HepG2 (cell line): Measurements from ENCODE around the gene SPACA4. TPM values are rescaled to one million over a fixed set of nuclear protein-coding genes. Genes with fewer than 3 reads are reported as not detected.

Source experiments
- ARNT2 ChIP-seq: sonication (generic); formaldehyde crosslinking; IDR thresholded peaks from 2 replicates; pipeline ENCODE4 v1.8.0; 2022; ENCODE audit warnings: mild to moderate bottlenecking, low read depth, missing genetic modification reagents, moderate library complexity
- GATA4 ChIP-seq: sonication (generic); IDR thresholded peaks from 2 replicates; pipeline ENCODE4 v1.6.1; 2016; ENCODE audit warnings: antibody characterized with exemption, low read depth, borderline replicate concordance
- HCFC1 ChIP-seq: fragments of 150-350 bp; IDR thresholded peaks from 2 replicates; pipeline ENCODE4 v1.6.1; 2014; ENCODE audit warnings: low read depth, low read length
- HDAC2 ChIP-seq: sonication (generic); formaldehyde crosslinking; IDR thresholded peaks from 2 replicates; pipeline ENCODE4 v1.4.0; 2020; ENCODE audit warnings: missing genetic modification reagents
- MEIS2 ChIP-seq: sonication (generic); formaldehyde crosslinking; IDR thresholded peaks from 2 replicates; pipeline ENCODE4 v1.9.0; 2021; ENCODE audit warnings: mild to moderate bottlenecking, missing genetic modification reagents
- MTERF4 ChIP-seq: sonication (generic); formaldehyde crosslinking; IDR thresholded peaks from 2 replicates; pipeline ENCODE4 v1.8.0; 2023; ENCODE audit warnings: mild to moderate bottlenecking, missing genetic modification reagents
- MYNN ChIP-seq: sonication (generic); formaldehyde crosslinking; IDR thresholded peaks from 2 replicates; pipeline ENCODE4 v1.4.0; 2020; ENCODE audit warnings: mild to moderate bottlenecking, low read depth, missing genetic modification reagents
- NR1H2 ChIP-seq: sonication (generic); formaldehyde crosslinking; IDR thresholded peaks from 2 replicates; pipeline ENCODE4 v1.8.1; 2022; ENCODE audit warnings: low read depth, missing genetic modification reagents, borderline replicate concordance
- PRDM10 ChIP-seq: sonication (generic); formaldehyde crosslinking; IDR thresholded peaks from 2 replicates; pipeline ENCODE4 v1.4.0; 2020; ENCODE audit warnings: low read depth, missing genetic modification reagents
- RBM22 ChIP-seq: fragments of 200-400 bp; formaldehyde crosslinking; optimal IDR thresholded peaks from 2 replicates; pipeline ENCODE3; 2017; ENCODE audit warnings: mild to moderate bottlenecking, low read length, moderate library complexity
- TBP ChIP-seq: sonication (generic); formaldehyde crosslinking; IDR thresholded peaks from 2 replicates; pipeline ENCODE4 v1.5.0; 2020; ENCODE audit warnings: missing genetic modification reagents
- ZBTB33 ChIP-seq: sonication (generic); formaldehyde crosslinking; IDR thresholded peaks from 2 replicates; pipeline ENCODE4 v1.4.0; 2020; ENCODE audit warnings: missing genetic modification reagents
- ZNF136 ChIP-seq: sonication (generic); formaldehyde crosslinking; IDR thresholded peaks from 2 replicates; pipeline ENCODE4 v1.8.1; 2022; ENCODE audit warnings: low read depth, mild to moderate bottlenecking, moderate library complexity, missing genetic modification reagents
- ZNF205 ChIP-seq: IDR thresholded peaks from 2 replicates; pipeline ENCODE4 v1.6.1; 2018; ENCODE audit warnings: missing biosample characterization, missing genetic modification reagents
- ZNF232 ChIP-seq: sonication (generic); formaldehyde crosslinking; IDR thresholded peaks from 2 replicates; pipeline ENCODE4 v1.4.0; 2020; ENCODE audit warnings: missing genetic modification reagents, borderline replicate concordance
- ZNF256 ChIP-seq: sonication (generic); formaldehyde crosslinking; conservative IDR thresholded peaks from 2 replicates; pipeline ENCODE4 v1.4.0; 2020; ENCODE audit warnings: missing genetic modification reagents
- ZNF614 ChIP-seq: IDR thresholded peaks from 2 replicates; pipeline ENCODE4 v1.6.1; 2018; ENCODE audit warnings: missing biosample characterization, missing genetic modification reagents, inconsistent platforms, borderline replicate concordance
- ZNF691 ChIP-seq: sonication (generic); formaldehyde crosslinking; IDR thresholded peaks from 2 replicates; pipeline ENCODE4 v1.4.0; 2020; ENCODE audit warnings: missing genetic modification reagents, low read depth, mild to moderate bottlenecking, borderline replicate concordance
- ZNF746 ChIP-seq: sonication (generic); formaldehyde crosslinking; IDR thresholded peaks from 2 replicates; pipeline ENCODE4 v1.8.0; 2022; ENCODE audit warnings: mild to moderate bottlenecking, missing genetic modification reagents
- ZNF75D ChIP-seq: sonication (generic); formaldehyde crosslinking; IDR thresholded peaks from 2 replicates; pipeline ENCODE4 v1.8.1; 2023; ENCODE audit warnings: missing genetic modification reagents, mild to moderate bottlenecking, borderline replicate concordance
- ZNF781 ChIP-seq: sonication (generic); formaldehyde crosslinking; IDR thresholded peaks from 2 replicates; pipeline ENCODE4 v1.5.1; 2020; ENCODE audit warnings: borderline replicate concordance, mild to moderate bottlenecking, missing genetic modification reagents; ENCODE audit errors: not compliant biosample characterization
- ZNF878 ChIP-seq: sonication (generic); formaldehyde crosslinking; IDR thresholded peaks from 2 replicates; pipeline ENCODE4 v1.8.1; 2023; ENCODE audit warnings: mild to moderate bottlenecking, missing genetic modification reagents, moderate library complexity
- polyA plus RNA-seq, 8 experiments: library from polyadenylated mRNA; depleted of rRNA in 3 of 8; stranded (reverse) in 7 of 8; unstranded in 1 of 8; fragments of >200 nt; fragmentation: Illumina TruSeq in 4 of 8; extraction: Trizol in 4 of 8; gene quantifications; 2 replicates each; pipeline versions ENCODE4 v1.2.1 to v1.2.3, GENCODE V29; 2011 to 2016; ENCODE audit warnings: low read depth in 4 of 8, missing spikeins in 1 of 8, mixed read lengths in 1 of 8; ENCODE audit not compliant: insufficient read depth in 1 of 8
- total RNA-seq, 5 experiments: library from RNA; depleted of rRNA; stranded (reverse); fragments of >200 nt; fragmentation: Illumina TruSeq; extraction: Trizol; gene quantifications; 2 replicates each; pipeline ENCODE4 v1.2.3, GENCODE V29; 2016; ENCODE audit warnings: low read depth in 1 of 5

SPACA4 gene
- total and polyA plus RNA-seq, 2 of the 13 experiments (the other 11 are each of a cell fraction or from before 2014, with no cell fraction given): not detected

GRCh38 chr19:48558018-48558684 is 48.4 kb upstream of the SPACA4 start (continued):
- peak; percentile 63; the same call in 1 of the 2 replicates for TF ChIP-seq PRDM10
- TF ChIP-seq MTERF4 (CRISPR knock-in tag): 0 out of 2 replicates have a peak, but pooled peaks have one; percentile 22
- peak; percentile 83 for TF ChIP-seq MEIS2 (CRISPR knock-in tag)
- TF ChIP-seq ZNF136 (CRISPR knock-in tag): 0 out of 2 replicates have a peak, but pooled peaks have one; percentile 58
- no peak for TF ChIP-seq ZNF75D
- TF ChIP-seq ZNF878 (CRISPR knock-in tag): 0 out of 2 replicates have a peak, but pooled peaks have one; percentile 50
- TF ChIP-seq ZNF205 (CRISPR knock-in tag): peak; percentile 93
- peak; percentile 77 for TF ChIP-seq ZBTB33 (CRISPR knock-in tag)
- TF ChIP-seq ZNF256 (CRISPR knock-in tag): 0 out of 2 replicates have a peak, but pooled peaks have one; percentile 64
- 0 out of 2 replicates have a peak, but pooled peaks have one; percentile 42 for TF ChIP-seq ARNT2
- peak; percentile 98 for TF ChIP-seq HDAC2 (CRISPR knock-in tag)
- peak; percentile 63; the same call in 1 of the 2 replicates for TF ChIP-seq ZNF232 (CRISPR knock-in tag)
- no peak for TF ChIP-seq RBM22
- TF ChIP-seq ZNF614: peak; percentile 85; the same call in 1 of the 2 replicates
- TF ChIP-seq ZNF781: no peak
- TF ChIP-seq TBP: no peak
- TF ChIP-seq NR1H2 (CRISPR knock-in tag): no peak
- peak; percentile 97; the same call in 1 of the 2 replicates for TF ChIP-seq ZNF691 (CRISPR knock-in tag)
- TF ChIP-seq GATA4: no peak
- no peak for TF ChIP-seq HCFC1
- TF ChIP-seq MYNN (CRISPR knock-in tag): no peak
- TF ChIP-seq ZNF746 (CRISPR knock-in tag): peak; percentile 90
